Hematopoietic multipotent progenitor cell treated with erythropoietin and hydrocortisone succinate and interleukin-3 and kit ligand, for 6 days (in vitro differentiated cells): ENCODE measurements around the gene ST8SIA6.
"Not testable (repeated sequence)": the region's sequence is repeated elsewhere in the genome, so short reads cannot be mapped to it uniquely, and the experiment has no call there.

Source experiments
- DNase-seq: peaks from one replicate; pipeline ENCODE4 v3.0.0-alpha.2; 2015

Gene ST8SIA6

GRCh38 chr10:17340144-17340829 lies 114.1 kb downstream of the ST8SIA6 start:
- DNase-seq = no peak

GRCh38 chr10:17335065-17335464 lies 119.3 kb downstream of the ST8SIA6 start:
- no peak for DNase-seq

- no peak for DNase-seq
Observed at GRCh38 chr10:17330501-17330900, 123.9 kb downstream of the ST8SIA6 start.

- DNase-seq = no peak
Observed at GRCh38 chr10:17326377-17326776, 128.0 kb downstream of the ST8SIA6 start.

GRCh38 chr10:17321957-17322356 lies 132.4 kb downstream of the ST8SIA6 start:
- not testable (repeated sequence) for DNase-seq

GRCh38 chr10:17316488-17317170 lies 137.8 kb downstream of the ST8SIA6 start:
- DNase-seq = no peak

GRCh38 chr10:17309435-17309834 lies 145.0 kb downstream of the ST8SIA6 start:
- no peak for DNase-seq

GRCh38 chr10:17307123-17307522 lies 147.3 kb downstream of the ST8SIA6 start:
- no peak for DNase-seq

GRCh38 chr10:17292375-17292774 lies 162.0 kb downstream of the ST8SIA6 start:
- DNase-seq = no peak

- peak; percentile 79 for DNase-seq
Observed at GRCh38 chr10:17290226-17290625, 164.2 kb downstream of the ST8SIA6 start.

GRCh38 chr10:17289763-17290162 lies 164.6 kb downstream of the ST8SIA6 start:
- DNase-seq = no peak

- no peak for DNase-seq
Observed at GRCh38 chr10:17286562-17287550, 167.5 kb downstream of the ST8SIA6 start.

GRCh38 chr10:17282311-17282710 lies 172.1 kb downstream of the ST8SIA6 start:
- no peak for DNase-seq

GRCh38 chr10:17278607-17279240 lies 175.7 kb downstream of the ST8SIA6 start:
- no peak for DNase-seq

GRCh38 chr10:17276756-17277424 lies 177.5 kb downstream of the ST8SIA6 start:
- no peak for DNase-seq

- DNase-seq = no peak
Observed at GRCh38 chr10:17273403-17273802, 181.0 kb downstream of the ST8SIA6 start.

GRCh38 chr10:17272648-17273047 lies 181.7 kb downstream of the ST8SIA6 start:
- no peak for DNase-seq
